Measurements from ENCODE around the gene SDF2. TPM values are rescaled to one million over a fixed set of nuclear protein-coding genes. Genes with fewer than 3 reads are reported as not detected.

Gene SDF2
- total RNA-seq, 4 donors from 2014 or later: 35.9 to 50.1 (median 43.3) TPM

- Histone ChIP-seq H3K9me3 (no peaks in the 10 kb centered on the region), H3K4me1 (peaks cover 3 to 10% of the 10 kb centered on the region in 2 donors), H3K27ac (peak overlapping the region; percentile 90 to 98), H3K4me3 (peak overlapping the region; percentile 99), H3K36me3 (no peaks in the 10 kb centered on the region), H3K27me3 (no peaks in the 10 kb centered on the region)
- intact Hi-C loops (cut with DNase I; ENCODE audit: low total_unique reads): no loop called here
- no peak for TF ChIP-seq POLR2A (IDR thresholded peaks at IDR 0.05)
- peak in 2 of 4 experiments; percentile 11 to 12 for TF ChIP-seq CTCF (IDR thresholded peaks at IDR 0.05)
- DNase-seq: no peak
Observed at GRCh38 chr17:28643983-28644786, 17.5 kb downstream of the SDF2 start.

- Histone ChIP-seq H3K27ac (no peak overlapping the region), H3K36me3 (no peaks in the 10 kb centered on the region), H3K4me3 (no peak overlapping the region), H3K9me3 (no peaks in the 10 kb centered on the region), H3K4me1 (peaks cover 3 to 10% of the 10 kb centered on the region in 2 donors), H3K27me3 (no peaks in the 10 kb centered on the region)
- TF ChIP-seq CTCF (IDR thresholded peaks at IDR 0.05) (no peak), POLR2A (IDR thresholded peaks at IDR 0.05) (no peak)
- no peak for DNase-seq
- intact Hi-C loops (cut with DNase I; ENCODE audit: low total_unique reads): no loop called here
Observed at GRCh38 chr17:28641579-28641978, 20.1 kb downstream of the SDF2 start.

- no peaks in the 10 kb centered on the region for H3K9me3 ChIP-seq
- H3K27me3 ChIP-seq: no peaks in the 10 kb centered on the region
- intact Hi-C loops (cut with DNase I; ENCODE audit: low total_unique reads): no loop called here
- DNase-seq: no peak
- H3K4me1 ChIP-seq: no peaks in the 10 kb centered on the region
- H3K27ac ChIP-seq: no peak overlapping the region
- TF ChIP-seq POLR2A (IDR thresholded peaks at IDR 0.05) (no peak), CTCF (IDR thresholded peaks at IDR 0.05) (no peak)
- no peak overlapping the region for H3K4me3 ChIP-seq
- no peaks in the 10 kb centered on the region for H3K36me3 ChIP-seq
Observed at GRCh38 chr17:28635506-28635905, 26.2 kb downstream of the SDF2 start.

- Histone ChIP-seq H3K27me3 (no peaks in the 10 kb centered on the region), H3K9me3 (no peaks in the 10 kb centered on the region), H3K27ac (no peak overlapping the region), H3K36me3 (no peaks in the 10 kb centered on the region), H3K4me1 (no peaks in the 10 kb centered on the region), H3K4me3 (no peak overlapping the region)
- intact Hi-C loops (cut with DNase I; ENCODE audit: low total_unique reads): no loop called here
- TF ChIP-seq POLR2A (IDR thresholded peaks at IDR 0.05) (no peak), CTCF (IDR thresholded peaks at IDR 0.05) (no peak)
- no peak for DNase-seq
Observed at GRCh38 chr17:28634206-28634865, 27.4 kb downstream of the SDF2 start.

- TF ChIP-seq POLR2A (IDR thresholded peaks at IDR 0.05): no peak
- no peak for TF ChIP-seq CTCF (IDR thresholded peaks at IDR 0.05)
- no peaks in the 10 kb centered on the region for H3K36me3 ChIP-seq
- no peak overlapping the region for H3K27ac ChIP-seq
- intact Hi-C loops (cut with DNase I; ENCODE audit: low total_unique reads): no loop called here
- H3K4me3 ChIP-seq: no peak overlapping the region
- H3K4me1 ChIP-seq: no peaks in the 10 kb centered on the region
- no peak for DNase-seq
- H3K27me3 ChIP-seq: no peaks in the 10 kb centered on the region
- no peaks in the 10 kb centered on the region for H3K9me3 ChIP-seq
Observed at GRCh38 chr17:28626818-28627217, 34.9 kb downstream of the SDF2 start.
